RWPE2 (cell line): ENCODE measurements around the gene WWOX.

Experiments
- ATAC-seq: fragments of 200-7000 bp; cut with Tn5 transposase; 3 replicates; pipeline ENCODE4 v1.9.1; 2021; ENCODE audit warnings: low read depth
- DNase-seq: peaks from one replicate; pipeline ENCODE4 v3.0.0-alpha.2; 2020; ENCODE audit warnings: low spot score
- H3K27ac ChIP-seq: fragments of 450-650 bp; 2 replicates; pipeline ENCODE4 v1.5.1; 2017; ENCODE audit warnings: mild to moderate bottlenecking; ENCODE audit not compliant: poor library complexity, severe bottlenecking
- H3K27me3 ChIP-seq: fragments of 250-450 bp; sonication (Bioruptor Pico); 2 replicates; pipeline ENCODE4 v1.5.1; 2021; ENCODE audit warnings: mild to moderate bottlenecking, moderate library complexity; ENCODE audit not compliant: insufficient read depth, poor library complexity, severe bottlenecking
- H3K36me3 ChIP-seq: fragments of 250-450 bp; sonication (Bioruptor Pico); 2 replicates; pipeline ENCODE4 v1.5.1; 2020; ENCODE audit warnings: low read depth, mild to moderate bottlenecking, moderate library complexity
- H3K4me1 ChIP-seq: fragments of 250-450 bp; sonication (Bioruptor Pico); 2 replicates; pipeline ENCODE4 v1.5.1; 2021; ENCODE audit warnings: mild to moderate bottlenecking, moderate library complexity; ENCODE audit not compliant: insufficient read depth, poor library complexity, severe bottlenecking
- H3K4me3 ChIP-seq: fragments of 250-450 bp; sonication (Bioruptor Pico); 2 replicates; pipeline ENCODE4 v1.5.1; 2021; ENCODE audit warnings: mild to moderate bottlenecking, moderate library complexity; ENCODE audit not compliant: severe bottlenecking
- H3K9me3 ChIP-seq: fragments of 250-450 bp; sonication (Bioruptor Pico); 2 replicates; pipeline ENCODE4 v1.5.1; 2021; ENCODE audit warnings: mild to moderate bottlenecking, moderate library complexity; ENCODE audit not compliant: severe bottlenecking
- TF ChIP-seq, protein P1 (sequence below): fragments of 450-650 bp; IDR thresholded peaks from one replicate; pipeline ENCODE4 v1.5.1; 2017; ENCODE audit warnings: mild to moderate bottlenecking, moderate library complexity; ENCODE audit not compliant: poor library complexity, severe bottlenecking

The WWOX gene

DNA sequence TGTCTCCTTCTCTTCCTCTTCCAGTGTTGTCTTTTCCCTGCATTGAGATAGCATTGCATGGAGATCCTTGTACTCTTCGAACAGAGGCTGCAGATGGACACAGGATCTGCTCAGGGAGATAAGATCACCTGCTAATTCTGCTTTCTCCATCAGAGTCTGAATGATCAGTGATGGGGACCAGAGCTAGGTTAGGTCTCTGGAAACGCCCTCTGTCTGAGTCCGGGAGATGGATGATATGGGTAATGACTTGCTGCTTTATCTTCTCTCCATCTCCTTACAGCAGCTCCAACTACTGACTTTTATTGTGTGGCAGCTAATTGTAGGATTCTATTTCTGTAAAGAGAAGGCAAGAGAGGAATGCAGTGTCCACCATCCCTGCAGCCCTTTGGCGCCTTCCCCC, 435.6 kb downstream of the WWOX start:
- H3K4me1 ChIP-seq, result no peaks in the 10 kb centered on the region
- DNase-seq (no peak), ATAC-seq (no peak)
- H3K36me3 ChIP-seq, result no peaks in the 10 kb centered on the region
- H3K27me3 ChIP-seq, result no peaks in the 10 kb centered on the region
- no peak overlapping the region for H3K4me3 ChIP-seq
- H3K27ac ChIP-seq, result no peak overlapping the region
- no peaks in the 10 kb centered on the region for H3K9me3 ChIP-seq
- TF ChIP-seq, protein P1, sequence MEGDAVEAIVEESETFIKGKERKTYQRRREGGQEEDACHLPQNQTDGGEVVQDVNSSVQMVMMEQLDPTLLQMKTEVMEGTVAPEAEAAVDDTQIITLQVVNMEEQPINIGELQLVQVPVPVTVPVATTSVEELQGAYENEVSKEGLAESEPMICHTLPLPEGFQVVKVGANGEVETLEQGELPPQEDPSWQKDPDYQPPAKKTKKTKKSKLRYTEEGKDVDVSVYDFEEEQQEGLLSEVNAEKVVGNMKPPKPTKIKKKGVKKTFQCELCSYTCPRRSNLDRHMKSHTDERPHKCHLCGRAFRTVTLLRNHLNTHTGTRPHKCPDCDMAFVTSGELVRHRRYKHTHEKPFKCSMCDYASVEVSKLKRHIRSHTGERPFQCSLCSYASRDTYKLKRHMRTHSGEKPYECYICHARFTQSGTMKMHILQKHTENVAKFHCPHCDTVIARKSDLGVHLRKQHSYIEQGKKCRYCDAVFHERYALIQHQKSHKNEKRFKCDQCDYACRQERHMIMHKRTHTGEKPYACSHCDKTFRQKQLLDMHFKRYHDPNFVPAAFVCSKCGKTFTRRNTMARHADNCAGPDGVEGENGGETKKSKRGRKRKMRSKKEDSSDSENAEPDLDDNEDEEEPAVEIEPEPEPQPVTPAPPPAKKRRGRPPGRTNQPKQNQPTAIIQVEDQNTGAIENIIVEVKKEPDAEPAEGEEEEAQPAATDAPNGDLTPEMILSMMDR, result no peak

DNA sequence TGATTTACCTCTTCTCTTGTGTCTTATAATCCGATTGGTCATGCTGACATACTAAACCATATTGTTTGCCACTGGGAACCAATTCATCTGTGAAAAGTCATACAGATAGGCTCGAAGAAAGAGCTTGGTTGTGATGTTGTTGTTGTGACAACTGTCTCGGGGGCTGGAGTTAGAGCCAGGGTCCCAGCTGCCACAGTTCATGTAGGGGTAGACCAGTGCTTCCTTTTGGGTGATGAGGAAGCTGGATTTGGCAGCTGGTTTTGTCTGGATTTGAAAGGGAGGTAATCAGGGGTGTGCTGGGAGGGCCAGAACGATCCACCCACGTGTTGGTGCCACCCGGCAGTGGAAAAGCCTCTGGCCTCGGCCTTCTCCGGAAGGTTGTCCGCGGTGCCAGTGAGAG, 438.1 kb downstream of the WWOX start:
- H3K36me3 ChIP-seq, result no peaks in the 10 kb centered on the region
- TF ChIP-seq, protein P1, result no peak
- H3K4me3 ChIP-seq, result no peak overlapping the region
- ATAC-seq (no peak), DNase-seq (no peak)
- H3K27me3 ChIP-seq, result no peaks in the 10 kb centered on the region
- no peaks in the 10 kb centered on the region for H3K9me3 ChIP-seq
- H3K4me1 ChIP-seq, result no peaks in the 10 kb centered on the region
- H3K27ac ChIP-seq, result no peak overlapping the region

DNA sequence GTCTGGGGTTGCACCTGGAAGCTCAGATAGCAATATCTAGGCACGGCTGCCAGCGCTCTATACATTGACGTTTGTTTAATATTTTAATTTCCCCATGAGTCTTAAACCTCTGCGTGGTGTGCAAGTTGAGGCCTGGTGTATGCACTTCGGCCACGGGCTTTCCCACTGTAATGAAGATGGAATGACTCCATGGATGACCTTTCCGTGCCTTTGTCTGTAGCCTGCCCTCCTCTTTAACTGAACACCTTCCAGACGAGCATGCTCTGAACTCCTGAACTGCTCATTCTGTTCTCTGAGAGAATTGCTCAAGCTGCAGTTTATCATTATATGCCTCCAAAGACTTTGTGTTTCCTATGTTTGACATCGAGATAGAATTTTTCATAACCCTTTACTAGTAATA, 438.8 kb downstream of the WWOX start:
- no peaks in the 10 kb centered on the region for H3K36me3 ChIP-seq

DNA sequence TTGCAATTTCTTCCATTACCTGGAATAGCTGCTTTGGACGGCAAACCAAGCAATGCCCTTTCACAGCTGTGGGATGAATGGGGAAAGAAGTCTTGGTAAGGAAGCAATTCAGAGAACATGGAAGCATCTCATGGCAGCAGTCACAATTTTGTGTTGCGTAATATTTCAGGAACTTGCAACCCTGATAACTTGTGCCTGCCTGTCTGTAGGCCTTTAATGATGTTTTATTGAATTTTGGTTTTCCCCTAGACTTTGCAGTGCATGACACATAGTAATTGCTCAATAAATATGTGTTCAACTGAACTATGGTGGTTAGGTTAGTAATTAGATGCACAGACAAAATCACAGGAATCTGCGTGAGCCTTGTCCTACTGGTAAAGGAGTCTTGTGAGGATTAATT, 439.5 kb downstream of the WWOX start:
- DNase-seq, result no peak
- H3K27me3 ChIP-seq, result no peaks in the 10 kb centered on the region
- H3K4me1 ChIP-seq, result no peaks in the 10 kb centered on the region
- no peak overlapping the region for H3K27ac ChIP-seq
- TF ChIP-seq, protein P1, result no peak
- no peak overlapping the region for H3K4me3 ChIP-seq
- no peaks in the 10 kb centered on the region for H3K36me3 ChIP-seq
- no peaks in the 10 kb centered on the region for H3K9me3 ChIP-seq
- ATAC-seq, result no peak

More for the DNA sequence above, 438.8 kb downstream of the WWOX start:
- TF ChIP-seq, protein P1, result no peak
- H3K4me1 ChIP-seq, result no peaks in the 10 kb centered on the region
- no peaks in the 10 kb centered on the region for H3K9me3 ChIP-seq
- ATAC-seq, result no peak
- DNase-seq, result no peak
- H3K4me3 ChIP-seq, result no peak overlapping the region
- no peak overlapping the region for H3K27ac ChIP-seq
- H3K27me3 ChIP-seq, result no peaks in the 10 kb centered on the region

DNA sequence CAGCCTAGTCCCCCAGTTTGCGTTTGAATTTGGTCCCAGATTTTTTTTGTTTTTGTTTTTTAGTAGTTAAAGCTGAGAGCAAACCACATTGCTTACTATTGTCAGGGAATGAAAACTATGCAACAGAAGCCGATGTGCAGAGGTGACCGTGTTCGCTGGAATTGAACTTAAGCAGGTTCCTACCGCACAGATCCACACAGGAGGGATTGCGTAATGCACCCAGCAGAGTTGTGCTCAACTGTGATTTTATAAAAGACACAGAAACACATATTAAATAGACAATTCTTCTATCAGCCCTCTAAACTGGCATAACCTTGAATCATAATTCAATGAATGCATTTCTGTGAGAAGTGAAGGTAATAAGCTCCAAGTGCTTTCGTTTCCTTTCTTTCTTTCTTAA, 443.0 kb downstream of the WWOX start:
- TF ChIP-seq, protein P1, result no peak
- Histone ChIP-seq H3K9me3 (no peaks in the 10 kb centered on the region), H3K4me3 (no peak overlapping the region), H3K27me3 (no peaks in the 10 kb centered on the region), H3K36me3 (no peaks in the 10 kb centered on the region), H3K4me1 (no peaks in the 10 kb centered on the region), H3K27ac (no peak overlapping the region)
- ATAC-seq (no peak), DNase-seq (no peak)
